Endothelial cell of umbilical vein (primary cell): Measurements from ENCODE around the gene ATP11C.

Source experiments
- EZH2 ChIP-seq: IDR thresholded peaks from 2 replicates; pipeline ENCODE4 v1.6.1; 2012; ENCODE audit warnings: borderline replicate concordance, low read depth, mild to moderate bottlenecking, moderate library complexity, low read length, inconsistent platforms; ENCODE audit not compliant: severe bottlenecking
- FOS ChIP-seq: IDR thresholded peaks from 2 replicates; pipeline ENCODE4 v1.6.1; 2011; ENCODE audit warnings: mild to moderate bottlenecking, low read length, moderate library complexity, borderline replicate concordance; ENCODE audit not compliant: insufficient read depth
- GATA2 ChIP-seq: IDR thresholded peaks from 2 replicates; pipeline ENCODE4 v1.7.0; 2011; ENCODE audit warnings: low read depth, mild to moderate bottlenecking, moderate library complexity, mixed read lengths, low read length; ENCODE audit not compliant: insufficient read length, insufficient read depth
- JUN ChIP-seq: IDR thresholded peaks from 2 replicates; pipeline ENCODE4 v1.6.1; 2011; ENCODE audit warnings: borderline replicate concordance, low read depth; ENCODE audit not compliant: insufficient read length, insufficient read depth
- MYC ChIP-seq: IDR thresholded peaks from one replicate; pipeline ENCODE4 v1.6.1; 2011; ENCODE audit warnings: mild to moderate bottlenecking, low read depth, low read length
- POLR2A ChIP-seq: IDR thresholded peaks from 2 replicates; pipeline ENCODE4 v1.6.1; 2012; ENCODE audit warnings: low read depth, mild to moderate bottlenecking, control low read depth, low read length
- POLR2AphosphoS5 ChIP-seq: IDR thresholded peaks from 2 replicates; pipeline ENCODE4 v1.6.1; 2012; ENCODE audit warnings: low read depth, mild to moderate bottlenecking, control low read depth, low read length, moderate library complexity; ENCODE audit not compliant: insufficient read depth
- TF ChIP-seq, protein P1 (sequence below), 2 donors: IDR thresholded peaks; 1 replicate in 1 of 2; 2 replicates in 1 of 2; pipeline ENCODE4 v1.5.1; 2011; ENCODE audit warnings: low read length in 2 of 2, mild to moderate bottlenecking in 2 of 2, moderate library complexity in 2 of 2, control low read depth in 1 of 2, inconsistent platforms in 1 of 2, low read depth in 1 of 2; ENCODE audit not compliant: insufficient read depth in 1 of 2; ENCODE audit errors: extremely low read depth in 1 of 2
- TF ChIP-seq, protein P2 (sequence below): IDR thresholded peaks from 2 replicates; pipeline ENCODE4 v1.6.1; 2011; ENCODE audit not compliant: insufficient read depth, insufficient read length

DNA sequence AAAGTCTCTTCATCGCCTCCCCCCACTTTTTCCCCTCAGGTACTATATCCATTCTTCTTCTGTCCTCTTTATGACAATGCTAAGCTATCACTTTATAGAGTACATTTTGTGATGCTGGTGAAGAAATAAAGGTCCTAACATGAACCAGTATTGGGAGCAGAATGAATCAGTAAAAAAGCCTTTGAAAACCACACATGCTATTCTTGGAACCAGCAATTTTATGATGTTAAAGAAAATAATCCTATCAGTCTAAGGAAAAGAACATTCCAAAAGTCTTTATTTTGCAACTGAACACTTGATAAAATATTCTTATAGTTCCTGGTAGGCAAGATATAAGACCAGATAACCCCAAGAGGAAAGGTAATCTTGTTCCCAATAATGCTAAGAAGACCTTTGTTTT is 117.1 kb downstream of the ATP11C start:
- TF ChIP-seq, protein P1, sequence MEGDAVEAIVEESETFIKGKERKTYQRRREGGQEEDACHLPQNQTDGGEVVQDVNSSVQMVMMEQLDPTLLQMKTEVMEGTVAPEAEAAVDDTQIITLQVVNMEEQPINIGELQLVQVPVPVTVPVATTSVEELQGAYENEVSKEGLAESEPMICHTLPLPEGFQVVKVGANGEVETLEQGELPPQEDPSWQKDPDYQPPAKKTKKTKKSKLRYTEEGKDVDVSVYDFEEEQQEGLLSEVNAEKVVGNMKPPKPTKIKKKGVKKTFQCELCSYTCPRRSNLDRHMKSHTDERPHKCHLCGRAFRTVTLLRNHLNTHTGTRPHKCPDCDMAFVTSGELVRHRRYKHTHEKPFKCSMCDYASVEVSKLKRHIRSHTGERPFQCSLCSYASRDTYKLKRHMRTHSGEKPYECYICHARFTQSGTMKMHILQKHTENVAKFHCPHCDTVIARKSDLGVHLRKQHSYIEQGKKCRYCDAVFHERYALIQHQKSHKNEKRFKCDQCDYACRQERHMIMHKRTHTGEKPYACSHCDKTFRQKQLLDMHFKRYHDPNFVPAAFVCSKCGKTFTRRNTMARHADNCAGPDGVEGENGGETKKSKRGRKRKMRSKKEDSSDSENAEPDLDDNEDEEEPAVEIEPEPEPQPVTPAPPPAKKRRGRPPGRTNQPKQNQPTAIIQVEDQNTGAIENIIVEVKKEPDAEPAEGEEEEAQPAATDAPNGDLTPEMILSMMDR (IDR thresholded peaks at IDR 0.05; ENCODE audit: extremely low read depth in 1 of 2, insufficient read depth in 1 of 2, low read depth in 1 of 2, low read length in 2 of 2): no peak
- TF ChIP-seq POLR2A: no peak
- no peak for TF ChIP-seq POLR2AphosphoS5
- TF ChIP-seq EZH2: no peak
- TF ChIP-seq, protein P2, sequence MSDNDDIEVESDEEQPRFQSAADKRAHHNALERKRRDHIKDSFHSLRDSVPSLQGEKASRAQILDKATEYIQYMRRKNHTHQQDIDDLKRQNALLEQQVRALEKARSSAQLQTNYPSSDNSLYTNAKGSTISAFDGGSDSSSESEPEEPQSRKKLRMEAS: no peak
- TF ChIP-seq JUN: no peak
- TF ChIP-seq MYC: no peak
- no peak for TF ChIP-seq GATA2
- no peak for TF ChIP-seq FOS
